ENCODE measurements around the gene SNX8. TPM values are rescaled to one million over a fixed set of nuclear protein-coding genes. Genes with fewer than 3 reads are reported as not detected.

Gene SNX8
- total and polyA plus RNA-seq, 2 of the 13 experiments (the other 11 are each of a cell fraction or from before 2014, with no cell fraction given): 20.6 to 45.2 TPM

DNA sequence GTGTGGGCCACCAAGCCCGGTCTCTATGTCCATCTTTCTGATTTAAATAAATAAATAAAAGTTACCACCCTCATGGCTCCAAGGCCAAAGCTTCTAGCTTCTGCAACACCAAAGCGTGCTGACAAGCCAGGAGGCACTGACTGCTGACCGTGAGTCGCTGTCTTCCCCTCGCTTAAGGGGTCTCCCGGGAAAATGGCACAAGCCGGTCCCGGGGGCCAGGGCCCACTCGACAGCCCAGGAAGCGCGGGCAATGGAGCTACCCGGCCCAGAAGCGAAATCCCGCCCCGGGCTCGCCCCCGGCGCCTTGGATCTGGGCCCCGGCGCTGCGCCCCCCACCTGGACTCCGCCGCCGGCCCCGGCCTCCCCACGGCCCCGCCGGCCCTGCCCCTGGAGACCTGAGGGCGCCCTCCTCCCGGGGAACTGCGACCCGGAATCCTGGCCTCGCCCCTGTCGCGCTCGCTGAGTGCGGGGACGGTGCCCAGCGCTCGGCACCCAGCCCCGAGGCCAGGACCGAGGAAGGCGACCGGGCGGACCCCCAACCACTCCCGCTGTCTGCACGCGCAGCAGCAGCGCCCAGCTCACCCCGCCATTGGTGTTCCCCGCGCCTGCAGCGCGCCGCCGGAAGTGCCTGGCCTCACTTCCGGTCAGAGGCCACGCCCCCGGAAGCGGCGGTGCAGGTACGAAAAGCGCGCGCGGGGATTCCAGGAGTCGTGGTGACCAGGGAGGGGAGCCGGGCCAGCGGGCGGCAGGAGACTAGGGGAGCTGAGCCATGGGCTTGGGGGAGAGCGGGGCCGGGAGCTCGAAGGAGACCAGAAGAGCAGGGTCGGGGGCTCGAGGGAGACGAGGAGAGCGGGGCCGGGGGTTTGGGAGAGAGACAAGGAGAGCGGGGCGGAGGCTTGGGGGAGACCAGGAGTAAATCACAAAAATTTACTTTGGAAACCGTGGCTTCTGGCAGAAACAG is 72.4 kb downstream of the SNX8 start, which contains the start of the genes MRM2 and NUDT1 (continued):
- TF ChIP-seq, protein P1, sequence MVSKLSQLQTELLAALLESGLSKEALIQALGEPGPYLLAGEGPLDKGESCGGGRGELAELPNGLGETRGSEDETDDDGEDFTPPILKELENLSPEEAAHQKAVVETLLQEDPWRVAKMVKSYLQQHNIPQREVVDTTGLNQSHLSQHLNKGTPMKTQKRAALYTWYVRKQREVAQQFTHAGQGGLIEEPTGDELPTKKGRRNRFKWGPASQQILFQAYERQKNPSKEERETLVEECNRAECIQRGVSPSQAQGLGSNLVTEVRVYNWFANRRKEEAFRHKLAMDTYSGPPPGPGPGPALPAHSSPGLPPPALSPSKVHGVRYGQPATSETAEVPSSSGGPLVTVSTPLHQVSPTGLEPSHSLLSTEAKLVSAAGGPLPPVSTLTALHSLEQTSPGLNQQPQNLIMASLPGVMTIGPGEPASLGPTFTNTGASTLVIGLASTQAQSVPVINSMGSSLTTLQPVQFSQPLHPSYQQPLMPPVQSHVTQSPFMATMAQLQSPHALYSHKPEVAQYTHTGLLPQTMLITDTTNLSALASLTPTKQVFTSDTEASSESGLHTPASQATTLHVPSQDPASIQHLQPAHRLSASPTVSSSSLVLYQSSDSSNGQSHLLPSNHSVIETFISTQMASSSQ (IDR thresholded peaks at IDR 0.05; ENCODE audit: low read depth): no peak
- TF ChIP-seq, protein P1 (CRISPR knock-in tag; IDR thresholded peaks at IDR 0.05; ENCODE audit: borderline replicate concordance): peak; percentile 40; the same call in 1 of the 2 replicates
- TF ChIP-seq ETV5 (CRISPR knock-in tag; IDR thresholded peaks at IDR 0.05; ENCODE audit: borderline replicate concordance): peak; percentile 90
- TF ChIP-seq, protein P2, sequence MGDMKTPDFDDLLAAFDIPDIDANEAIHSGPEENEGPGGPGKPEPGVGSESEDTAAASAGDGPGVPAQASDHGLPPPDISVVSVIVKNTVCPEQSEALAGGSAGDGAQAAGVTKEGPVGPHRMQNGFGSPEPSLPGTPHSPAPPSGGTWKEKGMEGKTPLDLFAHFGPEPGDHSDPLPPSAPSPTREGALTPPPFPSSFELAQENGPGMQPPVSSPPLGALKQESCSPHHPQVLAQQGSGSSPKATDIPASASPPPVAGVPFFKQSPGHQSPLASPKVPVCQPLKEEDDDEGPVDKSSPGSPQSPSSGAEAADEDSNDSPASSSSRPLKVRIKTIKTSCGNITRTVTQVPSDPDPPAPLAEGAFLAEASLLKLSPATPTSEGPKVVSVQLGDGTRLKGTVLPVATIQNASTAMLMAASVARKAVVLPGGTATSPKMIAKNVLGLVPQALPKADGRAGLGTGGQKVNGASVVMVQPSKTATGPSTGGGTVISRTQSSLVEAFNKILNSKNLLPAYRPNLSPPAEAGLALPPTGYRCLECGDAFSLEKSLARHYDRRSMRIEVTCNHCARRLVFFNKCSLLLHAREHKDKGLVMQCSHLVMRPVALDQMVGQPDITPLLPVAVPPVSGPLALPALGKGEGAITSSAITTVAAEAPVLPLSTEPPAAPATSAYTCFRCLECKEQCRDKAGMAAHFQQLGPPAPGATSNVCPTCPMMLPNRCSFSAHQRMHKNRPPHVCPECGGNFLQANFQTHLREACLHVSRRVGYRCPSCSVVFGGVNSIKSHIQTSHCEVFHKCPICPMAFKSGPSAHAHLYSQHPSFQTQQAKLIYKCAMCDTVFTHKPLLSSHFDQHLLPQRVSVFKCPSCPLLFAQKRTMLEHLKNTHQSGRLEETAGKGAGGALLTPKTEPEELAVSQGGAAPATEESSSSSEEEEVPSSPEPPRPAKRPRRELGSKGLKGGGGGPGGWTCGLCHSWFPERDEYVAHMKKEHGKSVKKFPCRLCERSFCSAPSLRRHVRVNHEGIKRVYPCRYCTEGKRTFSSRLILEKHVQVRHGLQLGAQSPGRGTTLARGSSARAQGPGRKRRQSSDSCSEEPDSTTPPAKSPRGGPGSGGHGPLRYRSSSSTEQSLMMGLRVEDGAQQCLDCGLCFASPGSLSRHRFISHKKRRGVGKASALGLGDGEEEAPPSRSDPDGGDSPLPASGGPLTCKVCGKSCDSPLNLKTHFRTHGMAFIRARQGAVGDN (CRISPR knock-in tag; IDR thresholded peaks at IDR 0.05): peak; percentile 91
- no peak for TF ChIP-seq HNF4G (IDR thresholded peaks at IDR 0.05; ENCODE audit: borderline replicate concordance, low read depth, low read length)
- TF ChIP-seq HNF4G (CRISPR knock-in tag; IDR thresholded peaks at IDR 0.05; ENCODE audit: borderline replicate concordance, low read depth): peak; percentile 63
- no peak for TF ChIP-seq ZNF10 (CRISPR knock-in tag; IDR thresholded peaks at IDR 0.05; ENCODE audit: borderline replicate concordance, low read depth)
- no peak for TF ChIP-seq ZNF550 (CRISPR knock-in tag; IDR thresholded peaks at IDR 0.05; ENCODE audit: borderline replicate concordance)
- TF ChIP-seq ZFX (CRISPR knock-in tag; IDR thresholded peaks at IDR 0.05; ENCODE audit: low read depth): peak; percentile 91
- no peak for TF ChIP-seq SYNCRIP (IDR thresholded peaks at IDR 0.05; ENCODE audit: insufficient read depth, low read depth, low read length)
- TF ChIP-seq MTF1 (CRISPR knock-in tag; IDR thresholded peaks at IDR 0.05): no peak; the same call in 1 of the 2 replicates
- TF ChIP-seq ZNF263 (CRISPR knock-in tag; IDR thresholded peaks at IDR 0.05): peak; percentile 31
- TF ChIP-seq, protein P3, sequence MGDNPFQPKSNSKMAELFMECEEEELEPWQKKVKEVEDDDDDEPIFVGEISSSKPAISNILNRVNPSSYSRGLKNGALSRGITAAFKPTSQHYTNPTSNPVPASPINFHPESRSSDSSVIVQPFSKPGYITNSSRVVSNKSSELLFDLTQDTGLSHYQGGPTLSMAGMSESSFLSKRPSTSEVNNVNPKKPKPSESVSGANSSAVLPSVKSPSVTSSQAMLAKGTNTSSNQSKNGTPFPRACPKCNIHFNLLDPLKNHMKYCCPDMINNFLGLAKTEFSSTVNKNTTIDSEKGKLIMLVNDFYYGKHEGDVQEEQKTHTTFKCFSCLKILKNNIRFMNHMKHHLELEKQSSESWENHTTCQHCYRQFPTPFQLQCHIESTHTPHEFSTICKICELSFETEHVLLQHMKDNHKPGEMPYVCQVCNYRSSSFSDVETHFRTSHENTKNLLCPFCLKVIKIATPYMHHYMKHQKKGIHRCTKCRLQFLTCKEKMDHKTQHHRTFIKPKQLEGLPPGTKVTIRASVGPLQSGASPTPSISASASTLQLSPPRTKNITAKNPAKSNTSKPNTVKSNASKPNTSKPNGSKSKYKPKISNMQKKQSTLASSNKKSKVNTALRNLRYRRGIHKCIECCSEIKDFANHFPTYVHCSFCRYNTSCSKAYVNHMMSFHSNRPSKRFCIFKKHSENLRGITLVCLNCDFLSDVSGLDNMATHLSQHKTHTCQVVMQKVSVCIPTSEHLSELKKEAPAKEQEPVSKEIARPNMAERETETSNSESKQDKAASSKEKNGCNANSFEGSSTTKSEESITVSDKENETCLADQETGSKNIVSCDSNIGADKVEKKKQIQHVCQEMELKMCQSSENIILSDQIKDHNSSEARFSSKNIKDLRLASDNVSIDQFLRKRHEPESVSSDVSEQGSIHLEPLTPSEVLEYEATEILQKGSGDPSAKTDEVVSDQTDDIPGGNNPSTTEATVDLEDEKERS (CRISPR knock-in tag; IDR thresholded peaks at IDR 0.05): 0 out of 2 replicates have a peak, but pooled peaks have one; percentile 59
- no peak for TF ChIP-seq ZNF546 (CRISPR knock-in tag; conservative IDR thresholded peaks at IDR 0.05)
- TF ChIP-seq ZNF564 (CRISPR knock-in tag; IDR thresholded peaks at IDR 0.05): peak; percentile 89
- TF ChIP-seq ZNF256 (CRISPR knock-in tag; conservative IDR thresholded peaks at IDR 0.05): 0 out of 2 replicates have a peak, but pooled peaks have one; percentile 15

All from HepG2 (cell line).